ENCODE results near the gene ADARB2.

The ADARB2 gene

DNA sequence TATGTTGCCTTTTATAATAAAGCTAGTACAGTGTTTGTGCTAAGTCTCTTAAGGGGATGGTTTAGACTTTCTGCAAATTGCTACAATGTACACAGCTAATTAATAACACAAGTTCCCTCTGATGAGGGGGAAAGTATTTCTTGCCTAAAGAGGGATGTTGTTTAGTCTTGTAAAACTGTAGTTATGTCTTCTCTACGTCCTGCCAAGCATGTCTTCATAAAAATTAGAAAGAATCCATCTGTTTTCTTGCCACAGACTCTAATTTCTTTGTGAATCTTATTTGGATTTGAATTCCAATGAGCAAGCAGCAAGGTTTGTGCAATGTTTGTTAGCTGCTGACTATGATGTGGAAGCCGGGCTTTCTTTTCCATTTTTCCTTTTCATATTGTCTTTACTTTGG lies 28.2 kb downstream of the ADARB2 start:
- TF ChIP-seq CTCF (IDR thresholded peaks at IDR 0.05; ENCODE audit: low read depth, low read length, missing control alignments): no peak
- no peak for DNase-seq (ENCODE audit: low read depth)
- H3K4me3 ChIP-seq (ENCODE audit: low read depth, low read length): no peak overlapping the region

DNA sequence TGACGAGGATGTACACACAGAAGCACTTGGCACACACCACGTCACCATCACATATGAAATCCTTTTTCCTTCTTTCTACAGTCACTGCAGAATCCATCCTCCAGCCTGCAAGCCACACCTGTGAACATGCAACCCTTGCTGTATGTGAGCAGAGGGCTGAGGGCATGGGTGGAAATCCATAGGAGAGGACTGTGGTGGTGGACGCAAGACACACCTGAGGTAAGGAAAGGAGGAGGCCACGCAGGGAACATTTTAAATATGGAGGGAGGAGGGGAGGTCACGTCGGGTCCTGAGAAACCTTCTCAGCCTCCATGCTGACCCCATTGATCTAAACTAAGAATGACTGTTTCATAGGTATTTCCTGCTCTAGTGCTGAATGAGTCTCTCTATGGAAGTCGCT lies 28.6 kb downstream of the ADARB2 start:
- no peak for TF ChIP-seq CTCF (IDR thresholded peaks at IDR 0.05; ENCODE audit: low read depth, low read length, missing control alignments)
- DNase-seq (ENCODE audit: low read depth): no peak
- H3K4me3 ChIP-seq (ENCODE audit: low read depth, low read length): no peak overlapping the region

- TF ChIP-seq CTCF (IDR thresholded peaks at IDR 0.05; ENCODE audit: low read depth, low read length, missing control alignments): no peak
- no peak for DNase-seq (ENCODE audit: low read depth)
- no peak overlapping the region for H3K4me3 ChIP-seq (ENCODE audit: low read depth, low read length)
Observed at GRCh38 chr10:1706711-1707110, 30.6 kb downstream of the ADARB2 start.

DNA sequence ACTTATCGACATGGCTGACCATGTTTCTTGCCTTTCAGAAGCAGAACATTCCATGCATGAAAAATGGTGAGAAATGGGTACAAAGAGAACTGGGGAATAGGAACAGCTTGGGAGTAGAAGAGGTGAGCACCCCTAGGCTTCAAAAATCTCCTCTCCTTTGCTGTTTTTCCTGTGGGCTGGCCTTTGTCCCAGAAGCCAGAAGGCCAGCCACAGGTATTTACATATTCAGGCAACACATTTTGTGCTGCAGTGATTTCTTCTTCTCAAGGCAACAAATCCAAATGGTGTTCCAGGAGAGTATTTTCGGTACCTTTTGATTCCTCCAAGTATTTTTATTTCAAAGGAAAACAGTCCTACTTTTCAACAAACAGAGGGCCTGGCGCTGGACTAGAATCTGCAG lies 31.1 kb downstream of the ADARB2 start:
- DNase-seq (ENCODE audit: low read depth): no peak
- H3K4me3 ChIP-seq (ENCODE audit: low read depth, low read length): no peak overlapping the region
- no peak for TF ChIP-seq CTCF (IDR thresholded peaks at IDR 0.05; ENCODE audit: low read depth, low read length, missing control alignments)

GRCh38 chr10:1698185-1698584 lies 39.1 kb downstream of the ADARB2 start:
- H3K4me3 ChIP-seq (ENCODE audit: low read depth, low read length): no peak overlapping the region
- TF ChIP-seq CTCF (IDR thresholded peaks at IDR 0.05; ENCODE audit: low read depth, low read length, missing control alignments): no peak
- no peak for DNase-seq (ENCODE audit: low read depth)

DNA sequence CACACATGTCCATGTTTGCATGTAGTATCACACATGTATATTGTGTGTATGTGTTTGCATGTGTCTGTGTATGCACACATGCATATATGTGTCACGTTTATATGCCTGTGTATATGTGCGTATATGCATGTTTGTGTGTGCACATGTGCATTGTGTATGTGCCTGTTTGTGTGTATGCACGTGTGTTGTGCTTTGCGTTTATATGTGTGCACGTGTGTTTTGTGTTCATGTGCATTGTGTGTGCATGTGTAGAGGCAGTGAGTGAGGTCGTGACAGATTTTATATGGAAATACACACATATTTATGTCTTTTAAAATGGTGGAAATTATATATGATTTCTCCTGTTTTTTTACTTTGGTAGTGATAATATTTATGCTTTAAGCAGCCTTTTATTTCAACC lies 41.2 kb downstream of the ADARB2 start:
- H3K4me3 ChIP-seq (ENCODE audit: low read depth, low read length): no peak overlapping the region
- DNase-seq (ENCODE audit: low read depth): no peak
- no peak for TF ChIP-seq CTCF (IDR thresholded peaks at IDR 0.05; ENCODE audit: low read depth, low read length, missing control alignments)

- no peak for TF ChIP-seq CTCF (IDR thresholded peaks at IDR 0.05; ENCODE audit: low read depth, low read length, missing control alignments)
- no peak for DNase-seq (ENCODE audit: low read depth)
- no peak overlapping the region for H3K4me3 ChIP-seq (ENCODE audit: low read depth, low read length)
Observed at GRCh38 chr10:1690086-1690485, 47.2 kb downstream of the ADARB2 start.

Data from GM12864 (cell line).